Neuronal stem cell (in vitro differentiated cells): ENCODE measurements around the gene FRRS1L.

Experiments used
- DNase-seq: peaks from one replicate; pipeline ENCODE4 v3.0.0-alpha.2; 2013; ENCODE audit warnings: low spot score
- H2AFZ ChIP-seq: one replicate; pipeline ENCODE4 v1.6.1; 2013; ENCODE audit warnings: mild to moderate bottlenecking, low read length, inconsistent platforms
- H2AK5ac ChIP-seq: 2 replicates; pipeline ENCODE4 v1.6.1; 2013; ENCODE audit warnings: low read depth, mild to moderate bottlenecking, inconsistent platforms, low read length, moderate library complexity, mixed read lengths
- H2BK120ac ChIP-seq: 2 replicates; pipeline ENCODE4 v1.6.1; 2013; ENCODE audit warnings: low read depth, mild to moderate bottlenecking, inconsistent platforms, low read length, moderate library complexity, mixed read lengths
- H2BK12ac ChIP-seq: one replicate; pipeline ENCODE4 v1.6.1; 2013; ENCODE audit warnings: low read length, inconsistent platforms
- H2BK15ac ChIP-seq: 2 replicates; pipeline ENCODE4 v1.6.1; 2013; ENCODE audit warnings: mild to moderate bottlenecking, low read length, inconsistent platforms, mixed read lengths
- H2BK5ac ChIP-seq: one replicate; pipeline ENCODE4 v1.6.1; 2013; ENCODE audit warnings: inconsistent platforms, mild to moderate bottlenecking, low read length, moderate library complexity
- H3K14ac ChIP-seq: one replicate; pipeline ENCODE4 v1.6.1; 2013; ENCODE audit warnings: low read length, inconsistent platforms
- H3K18ac ChIP-seq: 2 replicates; pipeline ENCODE4 v1.6.1; 2013; ENCODE audit warnings: low read length, inconsistent platforms
- H3K23ac ChIP-seq: 2 replicates; pipeline ENCODE4 v1.6.1; 2013; ENCODE audit warnings: low read depth, mild to moderate bottlenecking, mixed read lengths, low read length, inconsistent platforms; ENCODE audit not compliant: poor library complexity
- H3K27ac ChIP-seq: replicated peaks from 3 replicates; pipeline ENCODE4 v1.5.1; 2013; ENCODE audit warnings: low read length, inconsistent platforms
- H3K27me3 ChIP-seq, 3 experiments: 2 replicates each; pipeline ENCODE4 v1.6.1; 2013; ENCODE audit warnings: low read length in 3 of 3, mild to moderate bottlenecking in 2 of 3, inconsistent platforms in 1 of 3, low read depth in 1 of 3, mixed read lengths in 1 of 3, moderate library complexity in 1 of 3; ENCODE audit not compliant: control insufficient read depth in 3 of 3, insufficient read depth in 3 of 3
- H3K36me3 ChIP-seq, 2 donors: replicated peaks in 1 of 2; 2 replicates each; pipeline ENCODE4 v1.6.1; 2013; ENCODE audit warnings: low read length in 2 of 2; ENCODE audit not compliant: control insufficient read depth in 2 of 2, insufficient read depth in 2 of 2
- H3K4ac ChIP-seq: 2 replicates; pipeline ENCODE4 v1.6.1; 2013; ENCODE audit warnings: inconsistent platforms, mild to moderate bottlenecking, low read length, moderate library complexity
- H3K4me1 ChIP-seq, 2 donors: 1 replicate in 1 of 2; 2 replicates in 1 of 2; pipeline ENCODE4 v1.6.1; 2013; ENCODE audit warnings: low read length in 2 of 2, low read depth in 1 of 2; ENCODE audit not compliant: control insufficient read depth in 2 of 2, insufficient read depth in 1 of 2
- H3K4me2 ChIP-seq: one replicate; pipeline ENCODE4 v1.6.1; 2013; ENCODE audit warnings: mild to moderate bottlenecking, low read length, inconsistent platforms; ENCODE audit not compliant: insufficient read depth, poor library complexity, severe bottlenecking
- H3K4me3 ChIP-seq, 2 donors: 2 replicates each; pipeline ENCODE4 v1.5.1; 2013; ENCODE audit warnings: low read length in 2 of 2, mild to moderate bottlenecking in 2 of 2, inconsistent platforms in 1 of 2, moderate library complexity in 1 of 2
- H3K79me1 ChIP-seq: one replicate; pipeline ENCODE4 v1.6.1; 2013; ENCODE audit warnings: low read depth, mild to moderate bottlenecking, inconsistent platforms, low read length, moderate library complexity
- H3K9ac ChIP-seq: one replicate; pipeline ENCODE4 v1.6.1; 2013; ENCODE audit warnings: mild to moderate bottlenecking, low read depth, low read length, inconsistent platforms; ENCODE audit not compliant: poor library complexity
- H3K9me3 ChIP-seq, 2 donors: replicated peaks in 1 of 2; 2 replicates each; pipeline versions ENCODE3 to v1.6.1; 2013; ENCODE audit warnings: low read length in 2 of 2, mild to moderate bottlenecking in 2 of 2, inconsistent platforms in 1 of 2, low read depth in 1 of 2, mixed read lengths in 1 of 2, moderate library complexity in 1 of 2; ENCODE audit not compliant: control insufficient read depth in 2 of 2, insufficient read depth in 1 of 2
- H4K8ac ChIP-seq: one replicate; pipeline ENCODE4 v1.6.1; 2013; ENCODE audit warnings: low read depth, mild to moderate bottlenecking, inconsistent platforms, low read length, moderate library complexity
- H4K91ac ChIP-seq: one replicate; pipeline ENCODE4 v1.6.1; 2013; ENCODE audit warnings: low read length, low read depth, mild to moderate bottlenecking, inconsistent platforms; ENCODE audit not compliant: poor library complexity
- WGBS, 2 donors: extraction: QIAGEN DNeasy Blood & Tissue Kit; methylation state at CpG; one replicate each; pipeline ENCODE4 v1.1.7; 2013; ENCODE audit warnings: missing lambda C conversion rate in 2 of 2, mixed read lengths in 1 of 2; ENCODE audit not compliant: insufficient read length in 2 of 2, insufficient replicate concordance in 1 of 2; ENCODE audit errors: extremely low coverage in 2 of 2; 5-methylcytosine and 5-hydroxymethylcytosine counted together

FRRS1L gene

DNA sequence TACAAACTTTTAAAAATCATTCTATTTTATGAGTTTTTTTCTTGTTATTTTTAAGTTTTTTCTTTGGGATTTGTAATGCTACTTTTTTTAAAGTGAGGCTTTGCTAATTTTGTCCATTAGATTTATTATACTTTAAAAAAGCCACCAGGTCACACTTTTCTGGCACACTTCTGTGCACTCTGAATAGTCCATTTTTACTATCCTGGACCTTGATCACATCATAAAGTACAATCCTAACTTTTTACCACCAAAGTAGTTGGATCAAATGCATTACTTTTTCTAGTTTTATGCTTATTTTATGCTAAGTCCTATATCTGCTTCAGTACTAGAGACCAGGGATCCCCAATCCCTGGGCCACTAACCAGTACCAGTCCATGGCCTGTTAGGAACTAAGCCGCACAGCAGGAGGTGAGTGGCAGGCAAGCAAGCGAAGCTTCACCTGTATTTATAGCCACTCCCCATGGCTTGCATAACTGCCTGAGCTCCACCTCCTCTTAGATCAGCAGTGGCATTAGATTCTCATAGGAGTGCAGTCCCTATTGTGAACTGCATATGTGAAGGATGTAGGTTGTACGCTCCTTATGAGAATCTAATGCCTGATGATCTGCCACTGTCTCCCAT lies 16.0 kb downstream of the FRRS1L start:
- Histone ChIP-seq H4K91ac (no peak overlapping the region), H3K79me1 (no peaks in the 10 kb centered on the region), H3K4ac (no peak overlapping the region), H3K14ac (no peak overlapping the region), H3K18ac (no peak overlapping the region), H2AFZ (no peak overlapping the region), H3K27me3 (peaks cover 0 to 32% (median 0%) of the 10 kb centered on the region in 3 experiments), H3K4me2 (no peak overlapping the region), H3K9me3 (peaks cover 0 to 18% of the 10 kb centered on the region in 2 donors), H3K4me1 (no peaks in the 10 kb centered on the region), H4K8ac (no peak overlapping the region), H3K23ac (no peak overlapping the region), H2BK12ac (no peak overlapping the region), H2BK15ac (no peak overlapping the region), H2BK5ac (no peak overlapping the region), H2BK120ac (no peak overlapping the region), H2AK5ac (no peak overlapping the region), H3K27ac (no peak overlapping the region), H3K4me3 (no peak overlapping the region), H3K9ac (no peak overlapping the region), H3K36me3 (no peaks in the 10 kb centered on the region)
- WGBS, 2 donors: no CpG with 5 or more reads among the region's 3 CpGs
- no peak for DNase-seq

DNA sequence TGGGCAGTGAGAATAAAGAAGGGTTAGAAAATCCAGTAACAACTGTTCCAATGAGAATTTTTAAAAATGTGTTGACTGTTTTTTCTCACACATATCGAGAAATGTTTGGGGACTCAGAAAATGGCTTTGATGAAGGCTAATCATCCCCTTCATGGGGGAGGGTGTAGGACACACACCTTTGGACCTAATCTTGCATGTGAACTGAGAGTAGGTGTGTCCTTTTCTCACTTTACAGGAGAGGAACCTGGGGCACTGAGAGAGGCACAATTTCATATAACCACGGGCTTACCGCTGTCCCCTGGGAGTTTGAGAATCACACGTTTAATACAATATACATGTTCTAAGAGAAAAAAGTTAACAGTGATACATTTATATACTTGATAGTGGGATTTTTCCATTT lies 17.3 kb downstream of the FRRS1L start:
- Histone ChIP-seq H3K18ac (no peak overlapping the region), H3K23ac (no peak overlapping the region), H3K4me2 (no peak overlapping the region), H3K27ac (no peak overlapping the region), H3K4ac (no peak overlapping the region), H2BK120ac (no peak overlapping the region), H3K4me1 (no peaks in the 10 kb centered on the region), H2AFZ (no peak overlapping the region), H2BK15ac (no peak overlapping the region), H3K9me3 (peaks cover 0 to 18% of the 10 kb centered on the region in 2 donors), H4K91ac (no peak overlapping the region), H3K9ac (no peak overlapping the region), H4K8ac (no peak overlapping the region), H2BK5ac (no peak overlapping the region), H2BK12ac (no peak overlapping the region), H3K79me1 (no peaks in the 10 kb centered on the region), H2AK5ac (no peak overlapping the region), H3K36me3 (no peaks in the 10 kb centered on the region), H3K4me3 (no peak overlapping the region), H3K27me3 (peaks cover 0 to 29% (median 0%) of the 10 kb centered on the region in 3 experiments), H3K14ac (no peak overlapping the region)
- no CpG with 5 or more reads among the region's 4 CpGs for WGBS, 2 donors
- DNase-seq: no peak

DNA sequence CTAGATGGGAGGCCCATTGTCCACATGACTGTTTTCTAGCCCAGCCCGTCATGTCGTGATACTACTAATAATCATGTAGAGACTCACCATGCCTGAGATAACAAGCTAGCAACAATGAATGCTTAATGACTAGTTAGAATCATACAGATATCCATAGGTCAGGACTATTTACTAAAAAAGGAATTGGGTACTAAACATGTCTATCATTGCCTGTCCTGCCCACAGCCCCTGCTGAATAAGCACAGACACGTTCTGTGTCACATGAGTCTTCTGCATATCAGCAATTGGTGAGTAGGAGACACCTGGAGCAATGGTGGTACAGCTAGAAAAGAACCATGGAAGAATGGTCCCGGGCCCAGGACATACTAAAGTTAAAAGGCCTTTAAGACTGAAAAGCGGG lies 18.0 kb downstream of the FRRS1L start:
- Histone ChIP-seq H2BK12ac (no peak overlapping the region), H3K23ac (no peak overlapping the region), H3K4me2 (no peak overlapping the region), H2BK15ac (no peak overlapping the region), H3K9me3 (peaks cover 0 to 17% of the 10 kb centered on the region in 2 donors), H3K9ac (no peak overlapping the region), H2AFZ (no peak overlapping the region), H4K8ac (no peak overlapping the region), H3K27me3 (peaks cover 0 to 26% (median 0%) of the 10 kb centered on the region in 3 experiments), H2BK120ac (no peak overlapping the region), H3K79me1 (no peaks in the 10 kb centered on the region), H2AK5ac (no peak overlapping the region), H3K14ac (no peak overlapping the region), H3K4me1 (no peaks in the 10 kb centered on the region), H3K18ac (no peak overlapping the region), H4K91ac (no peak overlapping the region), H3K27ac (no peak overlapping the region), H3K36me3 (no peaks in the 10 kb centered on the region), H3K4me3 (no peak overlapping the region), H3K4ac (no peak overlapping the region), H2BK5ac (no peak overlapping the region)
- no peak for DNase-seq
- no CpG with 5 or more reads among the region's 5 CpGs for WGBS, 2 donors

DNA sequence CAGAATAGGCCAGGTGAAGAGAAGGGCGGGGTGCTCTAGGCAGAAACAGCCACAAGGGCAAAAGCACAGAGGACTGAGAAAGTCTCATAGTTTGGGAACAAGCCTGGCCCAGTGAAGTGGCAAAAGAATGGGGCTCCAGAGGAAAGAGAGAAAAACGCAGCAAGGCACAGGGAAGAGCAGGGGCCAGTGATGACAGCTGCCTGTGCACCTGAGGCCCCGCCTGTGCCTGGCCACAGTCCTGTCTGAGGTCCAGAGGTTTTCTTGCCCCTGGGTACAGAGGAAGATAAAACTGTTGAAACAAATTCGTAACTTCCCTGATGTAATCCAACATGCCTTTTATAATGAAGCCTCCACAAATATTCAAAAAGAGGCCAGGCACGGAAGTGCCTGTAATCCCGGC lies 22.0 kb downstream of the FRRS1L start:
- H3K4me1 ChIP-seq: no peaks in the 10 kb centered on the region
- H3K14ac ChIP-seq: no peak overlapping the region
- H4K8ac ChIP-seq: no peak overlapping the region
- no peak overlapping the region for H2BK120ac ChIP-seq
- H3K4me2 ChIP-seq: no peak overlapping the region
- no peak overlapping the region for H2AFZ ChIP-seq
- H3K36me3 ChIP-seq: no peaks in the 10 kb centered on the region
- H2BK12ac ChIP-seq: no peak overlapping the region
- no peak overlapping the region for H3K4ac ChIP-seq
- no peak overlapping the region for H2BK5ac ChIP-seq
- DNase-seq: no peak
- H3K23ac ChIP-seq: no peak overlapping the region
- no peak overlapping the region for H4K91ac ChIP-seq
- H3K9ac ChIP-seq: no peak overlapping the region
- no peaks in the 10 kb centered on the region for H3K79me1 ChIP-seq
- H2BK15ac ChIP-seq: no peak overlapping the region
- H3K27me3 ChIP-seq: peaks cover 0 to 21% (median 0%) of the 10 kb centered on the region in 3 experiments
- H2AK5ac ChIP-seq: no peak overlapping the region
- no peak overlapping the region for H3K27ac ChIP-seq
- no peaks in the 10 kb centered on the region for H3K9me3 ChIP-seq
- whole genome bisulfite sequencing, 2 donors: no CpG with 5 or more reads among the region's 6 CpGs
- no peak overlapping the region for H3K18ac ChIP-seq
- H3K4me3 ChIP-seq: no peak overlapping the region
